HL-60 (cell line): ENCODE results near the gene STARD3.

Experiments
- DNase-seq, 2 experiments: peaks; one replicate each; pipeline ENCODE4 v3.0.0-alpha.2; 2010 to 2020; ENCODE audit warnings: low read depth in 1 of 2, low spot score in 1 of 2
- H3K27ac ChIP-seq: fragments of 250-450 bp; sonication (Bioruptor Pico); replicated peaks from 2 replicates; pipeline ENCODE4 v1.5.1; 2020; ENCODE audit warnings: mild to moderate bottlenecking, moderate library complexity
- H3K27me3 ChIP-seq: fragments of 250-450 bp; sonication (Bioruptor Pico); 2 replicates; pipeline ENCODE4 v1.5.1; 2021; ENCODE audit warnings: mild to moderate bottlenecking, moderate library complexity; ENCODE audit not compliant: insufficient read depth, poor library complexity, severe bottlenecking
- H3K4me3 ChIP-seq: replicated peaks from 2 replicates; pipeline ENCODE4 v1.5.1; 2011; ENCODE audit warnings: mild to moderate bottlenecking, control low read depth, low read length; ENCODE audit not compliant: insufficient read depth
- CTCF ChIP-seq: IDR thresholded peaks from one replicate; pipeline ENCODE4 v1.5.1; 2011; ENCODE audit warnings: low read length, control low read depth, inconsistent platforms; ENCODE audit not compliant: insufficient read depth
- GABPA ChIP-seq: IDR thresholded peaks from 2 replicates; pipeline ENCODE4 v1.6.1; 2012; ENCODE audit warnings: low read depth
- POLR2AphosphoS5 ChIP-seq: IDR thresholded peaks from 2 replicates; pipeline ENCODE4 v1.6.1; 2012; ENCODE audit warnings: low read depth
- REST ChIP-seq: IDR thresholded peaks from 2 replicates; pipeline ENCODE4 v1.6.1; 2012; ENCODE audit warnings: low read depth; ENCODE audit not compliant: insufficient replicate concordance
- SPI1 ChIP-seq: IDR thresholded peaks from 2 replicates; pipeline ENCODE4 v1.6.1; 2012; ENCODE audit warnings: low read depth, mild to moderate bottlenecking, borderline replicate concordance

Gene STARD3

GRCh38 chr17:39663340-39663687 is 26.4 kb downstream of the STARD3 start:
- no peak overlapping the region for H3K4me3 ChIP-seq
- DNase-seq, result no peak
- TF ChIP-seq POLR2AphosphoS5, result no peak
- no peak for TF ChIP-seq REST
- TF ChIP-seq CTCF, result no peak
- no peak for TF ChIP-seq GABPA
- no peak for TF ChIP-seq SPI1
- H3K27me3 ChIP-seq, result peaks cover 20% of the 10 kb centered on the region
- H3K27ac ChIP-seq, result no peak overlapping the region

- no peak overlapping the region for H3K27ac ChIP-seq
- TF ChIP-seq SPI1 (no peak), REST (no peak), POLR2AphosphoS5 (no peak), GABPA (no peak), CTCF (no peak)
- DNase-seq, result no peak
- peaks cover 25% of the 10 kb centered on the region for H3K27me3 ChIP-seq
- no peak overlapping the region for H3K4me3 ChIP-seq
Observed at GRCh38 chr17:39663688-39664580, 27.0 kb downstream of the STARD3 start.

- H3K27ac ChIP-seq, result no peak within 1 kb of the TSS
- H3K4me3 ChIP-seq, result no peak within 1 kb of the TSS
- DNase-seq, result no peak
- H3K27me3 ChIP-seq, result peaks cover 33% of the 10 kb centered on the region
- TF ChIP-seq REST, result no peak
- TF ChIP-seq SPI1, result no peak
- no peak for TF ChIP-seq POLR2AphosphoS5
- TF ChIP-seq CTCF, result no peak
- TF ChIP-seq GABPA, result no peak
Observed at GRCh38 chr17:39664581-39665561, 27.9 kb downstream of the STARD3 start, which contains the start of gene TCAP. TCAP (plus strand) TSS chr17:39665349; CDS start chr17:39665360, 11 bp downstream.
